ENCODE measurements around the gene AHDC1.

The AHDC1 gene

GRCh38 chr1:27574871-27575831, 28.8 kb downstream of the AHDC1 start:
- no peak for DNase-seq

- DNase-seq = no peak
Observed at GRCh38 chr1:27574001-27574781, 29.8 kb downstream of the AHDC1 start.

GRCh38 chr1:27572679-27573426, 31.1 kb downstream of the AHDC1 start:
- no peak for DNase-seq

GRCh38 chr1:27572019-27572678, 31.8 kb downstream of the AHDC1 start:
- DNase-seq = no peak

GRCh38 chr1:27571439-27572018, 32.4 kb downstream of the AHDC1 start:
- DNase-seq = no peak

- no peak for DNase-seq
Observed at GRCh38 chr1:27570784-27571183, 33.2 kb downstream of the AHDC1 start.

GRCh38 chr1:27570356-27570755, 33.6 kb downstream of the AHDC1 start:
- DNase-seq = no peak

- no peak for DNase-seq
Observed at GRCh38 chr1:27569506-27570291, 34.2 kb downstream of the AHDC1 start.

- DNase-seq = no peak
Observed at GRCh38 chr1:27569088-27569460, 34.9 kb downstream of the AHDC1 start.

GRCh38 chr1:27568300-27569087, 35.5 kb downstream of the AHDC1 start:
- DNase-seq = peak; percentile 85

GRCh38 chr1:27567971-27568299, 36.0 kb downstream of the AHDC1 start:
- DNase-seq = no peak

- DNase-seq = no peak
Observed at GRCh38 chr1:27567146-27567526, 36.8 kb downstream of the AHDC1 start.

- no peak for DNase-seq
Observed at GRCh38 chr1:27566462-27567145, 37.3 kb downstream of the AHDC1 start.

GRCh38 chr1:27564710-27565649, 39.0 kb downstream of the AHDC1 start:
- DNase-seq = no peak

GRCh38 chr1:27563591-27564471, 40.1 kb downstream of the AHDC1 start:
- DNase-seq = no peak

- no peak for DNase-seq
Observed at GRCh38 chr1:27563341-27563590, 40.7 kb downstream of the AHDC1 start.

GRCh38 chr1:27562534-27563340, 41.2 kb downstream of the AHDC1 start:
- DNase-seq = no peak

Data from activated gamma-delta T cell (primary cell).